ENCODE data around the gene USP26. TPM values are rescaled to one million over a fixed set of nuclear protein-coding genes. Genes with fewer than 3 reads are reported as not detected.

USP26 gene
- total RNA-seq, 1 experiment from 2014 or later = not detected

GRCh38 chrX:132986556-132986955 lies 110.4 kb downstream of the USP26 start:
- ChIA-PET CTCF (no interaction called here), POLR2A (no interaction called here)
- no peak for ATAC-seq
- DNase-seq (ENCODE audit: low read depth, low spot score) = no peak
- Histone ChIP-seq H3K27me3 (ENCODE audit: control insufficient read depth, insufficient read depth, low read length) (no peaks in the 10 kb centered on the region), H3K36me3 (ENCODE audit: control insufficient read depth, insufficient read depth, low read length) (no peaks in the 10 kb centered on the region), H3K27ac (ENCODE audit: low read length) (no peak overlapping the region), H3K9me3 (ENCODE audit: control insufficient read depth, insufficient read depth, low read depth, low read length) (no peaks in the 10 kb centered on the region), H3K4me3 (ENCODE audit: low read depth in 2 of 2, low read length in 2 of 2) (no peak overlapping the region), H3K4me1 (ENCODE audit: control insufficient read depth, insufficient read depth, low read length) (no peaks in the 10 kb centered on the region)
- in situ Hi-C loops (cut with HindIII; ENCODE audit: low pct_unique_long_range_greater_than_20kb, low sequenced_read_pairs) = no loop called here
- intact Hi-C loops (cut with micrococcal nuclease; ENCODE audit: unreplicated experiment) = no loop called here
- no peak for TF ChIP-seq TCF7L2 (IDR thresholded peaks at IDR 0.05; ENCODE audit: low read depth, low read length)
- no peak for TF ChIP-seq POLR2AphosphoS5 (IDR thresholded peaks at IDR 0.05; ENCODE audit: low read depth, low read length)
- TF ChIP-seq REST (IDR thresholded peaks at IDR 0.05; ENCODE audit: insufficient read depth in 1 of 2, low read depth in 2 of 2, low read length in 1 of 2) = no peak
- no peak for TF ChIP-seq CTCF (IDR thresholded peaks at IDR 0.05)
- no peak for TF ChIP-seq SIN3A (IDR thresholded peaks at IDR 0.05; ENCODE audit: borderline replicate concordance, insufficient read depth, low read depth, low read length)
- BruUV-seq (replicated peaks) = no TSS peak

GRCh38 chrX:132984058-132984650 lies 112.8 kb downstream of the USP26 start:
- no peak for ATAC-seq

More at GRCh38 chrX:132984058-132984650, 112.8 kb downstream of the USP26 start:
- Histone ChIP-seq H3K27me3 (ENCODE audit: control insufficient read depth, insufficient read depth, low read length) (no peaks in the 10 kb centered on the region), H3K36me3 (ENCODE audit: control insufficient read depth, insufficient read depth, low read length) (no peaks in the 10 kb centered on the region), H3K9me3 (ENCODE audit: control insufficient read depth, insufficient read depth, low read depth, low read length) (no peaks in the 10 kb centered on the region), H3K4me3 (ENCODE audit: low read depth in 2 of 2, low read length in 2 of 2) (no peak overlapping the region), H3K27ac (ENCODE audit: low read length) (no peak overlapping the region), H3K4me1 (ENCODE audit: control insufficient read depth, insufficient read depth, low read length) (no peaks in the 10 kb centered on the region)
- TF ChIP-seq POLR2AphosphoS5 (IDR thresholded peaks at IDR 0.05; ENCODE audit: low read depth, low read length) (no peak), TCF7L2 (IDR thresholded peaks at IDR 0.05; ENCODE audit: low read depth, low read length) (no peak), CTCF (IDR thresholded peaks at IDR 0.05) (no peak), REST (IDR thresholded peaks at IDR 0.05; ENCODE audit: insufficient read depth in 1 of 2, low read depth in 2 of 2, low read length in 1 of 2) (no peak), SIN3A (IDR thresholded peaks at IDR 0.05; ENCODE audit: borderline replicate concordance, insufficient read depth, low read depth, low read length) (no peak)
- POLR2A ChIA-PET = no interaction called here
- intact Hi-C loops (cut with micrococcal nuclease; ENCODE audit: unreplicated experiment) (no loop called here), in situ Hi-C loops (cut with HindIII; ENCODE audit: low pct_unique_long_range_greater_than_20kb, low sequenced_read_pairs) (no loop called here)
- CTCF ChIA-PET = no interaction called here
- DNase-seq (ENCODE audit: low read depth, low spot score) = no peak
- no TSS peak for BruUV-seq (replicated peaks)
